Umbilical cord (tissue), 2 donors: ENCODE data around the gene PCCB. TPM values are rescaled to one million over a fixed set of nuclear protein-coding genes. Genes with fewer than 3 reads are reported as not detected.
"Not testable (repeated sequence)": the region's sequence is repeated elsewhere in the genome, so short reads cannot be mapped to it uniquely, and the experiment has no call there.

ENCODE experiments used
- DNase-seq: peaks from one replicate; pipeline ENCODE4 v3.0.0-alpha.2; 2015; ENCODE audit warnings: low spot score
- total RNA-seq: library from RNA; depleted of rRNA; stranded (reverse); fragments of >200 nt; gene quantifications from one replicate; pipeline ENCODE4 v1.2.3, GENCODE V29; 2014; ENCODE audit warnings: low replicate concordance; ENCODE audit not compliant: insufficient read depth

PCCB gene
- total RNA-seq, 1 donor from 2014 or later, result 13.5 TPM

GRCh38 chr3:136326316-136326715, 76.2 kb downstream of the PCCB start:
- DNase-seq, result no peak

GRCh38 chr3:136327671-136328070, 77.5 kb downstream of the PCCB start:
- DNase-seq, result no peak

GRCh38 chr3:136329593-136329992, 79.5 kb downstream of the PCCB start:
- no peak for DNase-seq

- no peak for DNase-seq
Observed at GRCh38 chr3:136330900-136331299, 80.8 kb downstream of the PCCB start.

- DNase-seq, result no peak
Observed at GRCh38 chr3:136332302-136332701, 82.2 kb downstream of the PCCB start.

GRCh38 chr3:136332776-136333175, 82.6 kb downstream of the PCCB start:
- DNase-seq, result no peak

- no peak for DNase-seq
Observed at GRCh38 chr3:136334209-136334608, 84.1 kb downstream of the PCCB start.

GRCh38 chr3:136334726-136335125, 84.6 kb downstream of the PCCB start:
- DNase-seq, result not testable (repeated sequence)

GRCh38 chr3:136336329-136337100, 86.4 kb downstream of the PCCB start:
- DNase-seq, result no peak

- peak; percentile 21 for DNase-seq
Observed at GRCh38 chr3:136343446-136343845, 93.3 kb downstream of the PCCB start.

GRCh38 chr3:136343873-136344555, 93.9 kb downstream of the PCCB start:
- peak; percentile 83 for DNase-seq

GRCh38 chr3:136346486-136346885, 96.3 kb downstream of the PCCB start:
- no peak for DNase-seq

- DNase-seq, result peak; percentile 71
Observed at GRCh38 chr3:136350132-136350531, 100.0 kb downstream of the PCCB start.

GRCh38 chr3:136350557-136350956, 100.4 kb downstream of the PCCB start:
- DNase-seq, result no peak

GRCh38 chr3:136351351-136351750, 101.2 kb downstream of the PCCB start:
- DNase-seq, result peak; percentile 13

GRCh38 chr3:136351905-136352304, 101.8 kb downstream of the PCCB start:
- no peak for DNase-seq

GRCh38 chr3:136353461-136353860, 103.3 kb downstream of the PCCB start:
- DNase-seq, result no peak

- DNase-seq, result no peak
Observed at GRCh38 chr3:136366289-136366688, 116.1 kb downstream of the PCCB start.

- DNase-seq, result not testable (repeated sequence)
Observed at GRCh38 chr3:136375800-136376199, 125.7 kb downstream of the PCCB start.

GRCh38 chr3:136377508-136377907, 127.4 kb downstream of the PCCB start:
- DNase-seq, result peak; percentile 39

GRCh38 chr3:136378011-136378410, 127.9 kb downstream of the PCCB start:
- no peak for DNase-seq
